Activated naive CD4-positive, alpha-beta T cell treated with anti-CD3 and anti-CD28 coated beads, Interleukin-2, amount 50 U/mL, for 24 hours (primary cell): Measurements from ENCODE around the gene MRPL27.

Experiments used
- H3K27ac Mint-ChIP-seq: one replicate; pipeline ENCODE4 v1.8.0; 2021; ENCODE audit warnings: mild to moderate bottlenecking, mixed read lengths
- H3K27me3 Mint-ChIP-seq: one replicate; pipeline ENCODE4 v1.8.0; 2021; ENCODE audit warnings: mixed read lengths
- H3K36me3 Mint-ChIP-seq: one replicate; pipeline ENCODE4 v1.8.0; 2021; ENCODE audit warnings: mixed read lengths
- H3K4me1 Mint-ChIP-seq: one replicate; pipeline ENCODE4 v1.8.0; 2021; ENCODE audit warnings: mixed read lengths
- H3K4me3 Mint-ChIP-seq: one replicate; pipeline ENCODE4 v1.8.0; 2021; ENCODE audit warnings: mild to moderate bottlenecking, mixed read lengths
- H3K9me3 Mint-ChIP-seq: one replicate; pipeline ENCODE4 v1.8.0; 2021; ENCODE audit warnings: mixed read lengths

The MRPL27 gene

DNA sequence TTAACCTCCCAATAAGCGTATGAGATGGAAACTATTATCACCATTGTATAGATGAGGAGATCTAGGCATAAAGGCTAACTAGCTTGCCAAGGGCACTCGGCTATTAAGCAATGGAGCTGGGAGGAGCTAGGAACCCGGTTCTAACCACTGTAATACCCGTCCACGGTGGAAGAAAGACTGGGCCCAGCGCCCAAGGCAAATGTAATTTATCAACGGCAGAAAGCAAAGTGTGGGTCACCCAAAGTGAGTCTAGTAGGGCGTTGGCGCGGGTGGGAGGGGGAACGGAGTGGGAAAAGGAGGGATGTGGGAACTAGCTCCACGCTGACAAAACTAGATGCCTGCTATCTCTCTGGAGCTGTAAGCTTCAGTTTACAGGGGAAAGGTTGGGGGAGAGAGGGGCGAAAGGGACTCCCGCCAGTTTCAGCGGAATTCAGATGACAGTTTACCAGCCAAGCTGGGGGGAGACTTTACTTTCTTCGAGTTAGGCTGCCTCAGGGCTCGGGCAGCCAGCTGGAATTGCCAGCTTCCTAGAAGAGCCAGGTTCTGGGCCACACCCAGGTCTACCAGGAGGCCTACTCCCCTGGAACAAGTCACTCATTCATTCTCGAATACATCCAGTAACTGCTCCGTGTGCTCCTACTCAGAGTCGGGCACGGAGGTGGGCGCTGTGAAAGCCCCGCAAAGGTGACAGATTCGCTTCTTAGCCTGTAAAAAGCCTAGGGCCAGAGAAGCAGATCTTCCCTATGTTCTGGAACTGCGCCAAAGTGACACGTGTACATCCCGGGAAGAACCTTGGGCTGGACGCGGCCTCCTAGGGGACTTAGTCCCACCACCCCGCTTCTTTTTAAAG is 23.5 kb upstream of the MRPL27 start:
- peak overlapping the region; percentile 98 for H3K4me3 Mint-ChIP-seq
- H3K36me3 Mint-ChIP-seq: peaks cover 10% of the 10 kb centered on the region
- H3K4me1 Mint-ChIP-seq: peaks cover 40% of the 10 kb centered on the region
- no peaks in the 10 kb centered on the region for H3K27me3 Mint-ChIP-seq
- no peaks in the 10 kb centered on the region for H3K9me3 Mint-ChIP-seq
- H3K27ac Mint-ChIP-seq: peak overlapping the region; percentile 98

DNA sequence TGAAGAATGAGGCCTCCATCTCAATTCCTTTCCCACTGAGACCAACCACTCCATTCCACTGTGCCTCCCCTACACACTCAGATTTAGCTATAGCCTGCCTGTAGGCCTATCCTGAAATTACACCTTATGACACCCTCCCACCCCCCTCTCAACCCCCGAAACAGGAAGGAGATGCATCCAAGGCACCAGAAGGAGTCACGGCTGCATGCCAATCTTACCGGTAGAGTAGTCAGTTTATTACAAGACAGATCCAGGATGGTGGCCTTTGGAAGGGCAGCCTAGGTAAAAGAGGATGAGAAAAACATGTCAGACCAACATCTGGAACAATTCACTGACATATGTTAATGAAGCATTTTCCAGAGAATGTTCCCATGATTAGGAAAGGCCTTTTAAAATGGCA is 21.7 kb upstream of the MRPL27 start:
- Mint-ChIP-seq H3K36me3 (peaks cover 14% of the 10 kb centered on the region), H3K27ac (no peak overlapping the region), H3K9me3 (no peaks in the 10 kb centered on the region)

DNA sequence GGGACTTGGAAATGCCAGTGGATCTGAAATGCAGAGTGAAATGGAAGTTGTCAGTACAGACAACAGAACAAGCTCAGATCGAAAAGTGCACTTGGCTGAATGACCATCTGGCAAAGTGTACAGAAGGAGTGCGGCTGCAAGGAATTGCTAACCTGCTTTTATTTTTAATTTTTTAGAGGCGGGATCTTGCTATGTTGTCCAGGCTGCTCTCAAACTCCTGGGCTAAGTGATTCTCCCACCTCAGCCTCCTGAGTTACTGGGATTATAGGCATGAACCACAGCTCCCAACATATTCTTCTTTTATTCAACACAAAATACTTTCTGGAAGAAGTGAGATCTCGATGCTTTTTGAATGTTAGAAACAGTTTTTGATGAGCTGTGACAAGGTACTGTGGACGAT is 20.7 kb upstream of the MRPL27 start:
- Mint-ChIP-seq H3K9me3 (no peaks in the 10 kb centered on the region), H3K4me3 (peak overlapping the region; percentile 8), H3K27me3 (no peaks in the 10 kb centered on the region), H3K27ac (no peak overlapping the region), H3K36me3 (peaks cover 14% of the 10 kb centered on the region), H3K4me1 (peaks cover 40% of the 10 kb centered on the region)

More for the DNA sequence above, 21.7 kb upstream of the MRPL27 start:
- no peaks in the 10 kb centered on the region for H3K27me3 Mint-ChIP-seq
- peak overlapping the region; percentile 98 for H3K4me3 Mint-ChIP-seq
- H3K4me1 Mint-ChIP-seq: peaks cover 40% of the 10 kb centered on the region

DNA sequence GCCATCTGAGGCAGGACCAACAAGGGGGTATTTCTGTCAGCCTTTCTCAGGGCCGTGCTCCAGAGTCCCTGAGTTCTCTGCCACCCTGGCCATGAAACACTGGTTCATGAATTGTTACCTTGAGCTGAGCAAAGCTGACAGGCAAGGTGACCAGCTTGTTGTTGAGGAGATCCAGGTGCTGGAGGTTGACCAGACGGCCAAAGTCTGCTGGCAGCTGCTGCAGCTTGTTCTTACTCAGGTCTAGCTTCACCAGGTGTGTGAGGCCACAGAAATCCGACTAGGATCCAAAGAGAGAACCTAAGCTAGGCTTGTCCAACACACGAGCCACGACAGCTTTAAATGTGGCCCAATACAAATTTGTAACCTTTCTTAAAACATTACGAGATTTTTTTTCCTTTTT is 19.6 kb upstream of the MRPL27 start:
- no peak overlapping the region for H3K27ac Mint-ChIP-seq
- peaks cover 33% of the 10 kb centered on the region for H3K4me1 Mint-ChIP-seq
- H3K36me3 Mint-ChIP-seq: peaks cover 17% of the 10 kb centered on the region
- no peaks in the 10 kb centered on the region for H3K27me3 Mint-ChIP-seq
- H3K4me3 Mint-ChIP-seq: no peak overlapping the region
- no peaks in the 10 kb centered on the region for H3K9me3 Mint-ChIP-seq

DNA sequence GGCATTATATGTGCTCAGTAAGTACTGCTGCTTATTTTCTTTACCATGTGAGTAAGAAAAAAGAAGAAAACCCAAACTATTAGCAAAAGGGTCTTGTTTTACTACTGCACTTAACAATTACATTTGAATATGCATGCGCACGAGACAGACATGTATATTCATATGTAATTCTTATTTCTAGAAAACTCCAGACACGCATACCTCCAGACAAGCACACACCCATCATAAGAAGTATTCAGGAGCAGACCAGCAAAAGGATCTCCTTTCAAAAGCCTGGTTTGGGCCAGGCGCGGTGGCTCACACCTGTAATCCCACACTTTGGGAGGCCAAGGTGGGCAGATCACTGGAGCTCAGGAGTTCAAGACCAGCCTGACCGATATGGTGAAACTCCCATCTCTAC is 16.6 kb upstream of the MRPL27 start:
- Mint-ChIP-seq H3K9me3 (no peaks in the 10 kb centered on the region), H3K4me1 (peaks cover 14% of the 10 kb centered on the region), H3K4me3 (no peak overlapping the region), H3K27ac (no peak overlapping the region), H3K27me3 (no peaks in the 10 kb centered on the region), H3K36me3 (peaks cover 21% of the 10 kb centered on the region)

DNA sequence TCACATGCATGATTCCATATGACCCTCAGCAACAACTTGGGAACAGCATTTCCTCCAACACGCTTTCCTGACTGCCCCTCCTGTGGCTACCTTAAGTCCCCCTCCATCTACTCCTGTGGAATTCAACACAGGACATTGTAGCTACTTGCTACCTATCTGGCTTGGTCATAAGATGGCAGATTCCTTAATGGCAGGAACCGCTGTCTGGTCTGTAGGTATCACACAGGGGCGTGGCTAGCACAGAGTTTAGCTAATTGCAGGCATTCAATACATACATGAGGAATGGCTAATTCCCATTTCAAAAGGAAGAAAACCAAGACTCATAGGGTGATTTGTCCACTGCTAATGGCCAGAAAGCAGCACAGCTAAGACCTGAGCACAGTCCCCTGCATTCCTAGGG is 15.7 kb upstream of the MRPL27 start:
- Mint-ChIP-seq H3K27ac (no peak overlapping the region), H3K9me3 (no peaks in the 10 kb centered on the region), H3K4me3 (no peak overlapping the region), H3K4me1 (peaks cover 8% of the 10 kb centered on the region), H3K36me3 (peaks cover 20% of the 10 kb centered on the region), H3K27me3 (no peaks in the 10 kb centered on the region)

DNA sequence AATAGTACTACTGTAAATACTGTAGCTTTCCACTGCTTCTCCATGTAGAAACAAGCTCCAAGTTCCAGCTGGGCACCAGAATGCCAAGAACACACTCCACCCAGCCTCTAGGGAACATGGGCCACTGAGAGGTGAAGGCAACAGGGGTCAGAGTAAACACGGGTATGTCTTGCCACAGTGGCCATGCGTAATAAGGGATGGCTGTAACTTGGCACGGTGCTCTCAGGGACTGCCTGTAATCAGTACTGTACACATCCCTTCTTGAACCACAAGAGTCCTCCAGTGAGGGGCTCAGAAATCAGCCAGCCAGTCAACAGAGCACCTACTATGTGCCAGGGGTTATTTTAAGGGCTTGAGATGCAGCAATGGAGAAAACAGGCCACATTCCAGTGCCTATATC is 13.5 kb upstream of the MRPL27 start:
- Mint-ChIP-seq H3K36me3 (peaks cover 18% of the 10 kb centered on the region), H3K4me3 (no peak overlapping the region), H3K9me3 (no peaks in the 10 kb centered on the region), H3K27me3 (no peaks in the 10 kb centered on the region), H3K4me1 (no peaks in the 10 kb centered on the region), H3K27ac (peak overlapping the region; percentile 23)

DNA sequence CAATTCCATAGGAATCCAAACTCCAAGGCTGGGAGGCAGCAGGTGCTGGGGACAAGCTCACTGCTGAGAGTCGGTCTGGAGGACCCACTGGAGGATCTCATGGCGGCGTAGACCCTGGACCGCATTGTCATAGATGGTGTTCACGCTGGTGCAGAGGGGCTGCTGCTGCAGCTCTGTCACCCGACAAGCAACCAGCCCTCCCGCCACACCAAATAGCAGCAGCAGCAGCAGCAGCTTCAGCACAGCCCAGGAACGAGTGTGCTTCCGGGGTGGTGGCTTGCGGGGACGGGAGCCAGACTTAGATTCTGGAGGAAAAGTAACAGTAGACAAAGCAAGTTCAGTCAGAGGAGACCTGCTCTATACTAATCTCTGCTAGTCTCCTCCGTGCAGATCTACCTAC is 9.9 kb upstream of the MRPL27 start:
- no peaks in the 10 kb centered on the region for H3K4me1 Mint-ChIP-seq
- no peak overlapping the region for H3K27ac Mint-ChIP-seq
- H3K36me3 Mint-ChIP-seq: peaks cover 14% of the 10 kb centered on the region
- H3K9me3 Mint-ChIP-seq: no peaks in the 10 kb centered on the region
- H3K27me3 Mint-ChIP-seq: no peaks in the 10 kb centered on the region
- no peak overlapping the region for H3K4me3 Mint-ChIP-seq

DNA sequence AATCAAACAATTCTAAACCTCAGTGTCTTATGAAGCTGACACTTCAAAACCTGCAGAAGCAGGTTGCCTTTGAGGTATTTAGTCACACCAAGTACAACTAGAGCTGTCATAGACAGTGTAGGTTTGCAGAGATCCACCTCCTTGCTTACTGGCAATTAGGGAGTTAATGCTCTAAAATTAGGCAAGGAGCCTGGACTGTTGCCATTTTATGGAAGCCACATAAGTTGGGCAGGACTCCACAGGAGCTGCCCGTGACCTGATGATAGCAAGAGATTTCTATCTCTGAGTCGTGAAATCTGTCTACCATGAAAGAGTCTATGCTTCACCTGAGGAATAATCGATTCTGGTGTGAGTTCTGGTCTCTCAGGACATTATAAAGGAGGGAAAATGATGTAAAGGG is 8.9 kb upstream of the MRPL27 start:
- Mint-ChIP-seq H3K9me3 (no peaks in the 10 kb centered on the region), H3K4me1 (no peaks in the 10 kb centered on the region)

DNA sequence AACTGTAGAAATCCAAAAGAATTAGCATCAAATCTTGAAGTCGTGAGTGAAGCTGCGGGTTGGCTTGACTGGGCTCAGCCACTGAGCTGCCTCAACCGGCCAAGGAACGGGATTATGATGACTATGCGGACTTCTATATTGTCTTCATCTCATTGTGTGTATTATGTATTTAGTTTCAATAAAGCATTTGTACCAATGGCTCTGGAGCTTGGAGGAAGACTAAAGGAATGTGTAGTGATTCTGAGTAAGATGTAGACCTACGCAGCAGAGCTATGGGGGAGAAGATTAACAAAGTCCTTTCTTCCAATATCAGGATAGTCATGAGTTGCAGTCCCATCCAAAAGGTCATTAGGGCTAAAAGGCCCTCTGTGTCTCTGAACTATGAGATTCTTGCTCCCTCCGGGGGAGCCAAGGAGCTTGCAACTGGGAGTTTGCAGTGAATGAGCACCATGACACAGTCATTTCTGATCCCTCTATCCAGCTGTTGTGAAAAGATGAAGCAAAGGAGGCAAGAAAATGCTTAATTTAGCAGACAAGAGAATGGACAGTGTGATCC is 8.4 kb upstream of the MRPL27 start:
- Mint-ChIP-seq H3K27ac (no peak overlapping the region), H3K36me3 (peaks cover 3% of the 10 kb centered on the region), H3K4me3 (no peak overlapping the region), H3K27me3 (no peaks in the 10 kb centered on the region), H3K4me1 (no peaks in the 10 kb centered on the region), H3K9me3 (no peaks in the 10 kb centered on the region)

More for the DNA sequence above, 8.9 kb upstream of the MRPL27 start:
- Mint-ChIP-seq H3K36me3 (peaks cover 7% of the 10 kb centered on the region), H3K27me3 (no peaks in the 10 kb centered on the region), H3K4me3 (no peak overlapping the region), H3K27ac (peak overlapping the region; percentile 23)

DNA sequence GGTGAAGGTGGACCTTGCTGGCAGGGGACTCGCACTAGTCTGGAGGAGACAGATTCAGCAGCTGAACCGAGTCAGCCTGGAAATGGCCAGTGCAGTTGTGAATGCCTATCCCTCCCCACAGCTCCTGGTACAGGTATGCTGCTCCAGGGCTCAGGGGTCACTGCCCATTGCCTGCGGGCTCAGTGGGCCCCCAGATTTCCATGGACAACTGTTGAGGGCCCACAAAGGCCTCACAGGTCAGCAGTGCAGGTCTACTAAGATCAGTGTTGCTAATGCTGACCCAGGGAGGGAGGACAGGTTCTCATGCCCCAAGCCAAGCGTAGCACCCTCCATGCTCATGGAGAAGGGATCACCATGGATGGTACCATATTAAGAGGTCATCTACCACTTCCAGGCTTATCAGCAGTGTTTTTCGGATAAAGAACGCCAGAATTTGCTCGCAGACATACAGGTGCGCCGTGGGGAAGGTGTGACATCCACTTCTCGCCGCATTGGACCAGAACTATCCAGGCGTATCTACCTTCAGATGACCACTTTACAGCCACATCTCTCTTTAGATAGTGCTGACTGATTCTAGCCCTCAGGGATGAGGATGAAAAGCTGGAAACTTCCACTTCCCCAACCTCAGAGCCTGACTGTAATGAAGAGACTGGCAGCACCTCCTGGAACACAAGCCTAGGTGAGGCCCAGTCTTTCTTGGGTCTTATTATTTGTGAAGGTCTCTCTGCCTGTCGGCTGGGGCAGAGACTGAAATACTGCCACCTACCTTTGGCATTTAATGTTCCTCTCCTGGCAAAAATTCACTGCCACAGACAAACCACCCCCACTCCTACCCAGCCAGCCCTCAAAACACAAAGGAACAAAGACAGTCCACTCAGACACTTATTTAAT is 7.6 kb upstream of the MRPL27 start:
- Mint-ChIP-seq H3K4me3 (no peak overlapping the region), H3K27me3 (no peaks in the 10 kb centered on the region), H3K9me3 (no peaks in the 10 kb centered on the region), H3K27ac (peak overlapping the region; percentile 12), H3K4me1 (no peaks in the 10 kb centered on the region), H3K36me3 (peaks cover 3% of the 10 kb centered on the region)

DNA sequence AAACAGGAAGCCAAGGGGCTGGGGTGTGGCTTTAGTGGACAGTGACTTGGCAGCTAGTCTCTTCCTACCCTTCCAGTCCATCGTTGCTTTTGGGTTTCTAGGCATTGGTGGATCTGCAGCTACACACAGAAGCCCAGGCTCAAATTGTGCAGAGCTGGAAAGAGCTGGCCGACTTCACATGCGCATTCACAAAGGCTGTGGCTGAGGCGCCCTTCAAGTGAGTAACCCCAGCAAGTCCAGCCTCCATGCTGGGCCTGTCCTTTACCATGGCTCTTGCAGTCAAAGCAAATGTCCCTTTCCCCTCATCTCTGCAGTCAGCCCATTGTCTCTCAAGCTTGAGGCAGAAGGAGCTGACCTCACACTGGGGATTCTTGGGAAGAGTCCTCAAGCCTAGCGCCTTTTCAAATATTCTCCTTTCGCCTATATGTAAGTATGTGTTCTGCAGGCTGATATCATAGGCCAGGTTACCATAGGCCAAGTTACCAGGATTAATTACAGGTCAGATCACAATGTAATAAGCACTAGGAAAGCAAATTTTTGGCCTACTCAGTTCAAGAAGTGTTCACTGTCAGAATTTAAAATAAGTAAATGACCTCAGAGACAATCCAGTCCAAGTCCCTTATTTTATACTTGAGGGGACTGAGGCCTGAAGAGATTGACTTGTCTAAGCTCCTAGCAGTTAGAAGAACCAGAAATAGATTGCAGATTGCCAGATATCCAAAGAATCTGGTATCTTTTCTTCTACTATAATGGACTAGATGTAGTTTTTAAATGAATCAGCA is 6.6 kb upstream of the MRPL27 start:
- Mint-ChIP-seq H3K27me3 (no peaks in the 10 kb centered on the region), H3K36me3 (peaks cover 2% of the 10 kb centered on the region), H3K4me3 (no peak overlapping the region), H3K27ac (peak overlapping the region; percentile 35), H3K9me3 (no peaks in the 10 kb centered on the region), H3K4me1 (no peaks in the 10 kb centered on the region)

DNA sequence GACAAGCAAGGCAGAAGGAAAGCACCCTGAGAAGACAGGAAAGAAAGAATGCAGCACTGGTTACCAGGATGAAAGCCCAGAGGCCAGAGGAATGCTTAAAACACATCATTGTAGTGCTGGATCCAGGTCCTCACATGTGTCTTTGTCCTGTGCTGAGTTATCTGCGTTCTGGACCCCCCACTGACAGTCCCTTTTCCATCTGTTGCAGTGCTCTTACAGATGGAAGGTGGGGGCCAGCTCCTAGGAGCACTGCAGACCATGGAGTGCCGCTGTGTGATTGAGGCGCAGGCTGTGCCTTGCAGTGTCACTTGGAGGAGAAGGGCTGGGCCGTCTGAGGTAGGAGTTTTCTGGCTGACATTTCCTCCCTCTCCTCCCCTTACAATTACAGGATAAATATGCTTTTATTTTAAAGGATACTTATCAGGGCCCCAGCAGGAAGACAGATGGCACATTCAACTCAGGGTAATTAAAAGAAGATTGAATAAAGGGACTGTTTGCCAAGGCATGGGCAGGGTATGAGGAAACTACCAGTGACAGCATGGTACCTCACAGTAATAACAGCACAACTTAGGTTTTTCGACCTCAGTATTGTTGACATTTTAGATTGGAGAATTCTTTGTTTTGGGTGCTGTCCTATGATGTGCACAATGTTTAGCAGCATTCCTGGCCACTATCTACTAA is 3.0 kb upstream of the MRPL27 start:
- Mint-ChIP-seq H3K27ac (no peak overlapping the region), H3K9me3 (no peaks in the 10 kb centered on the region), H3K27me3 (no peaks in the 10 kb centered on the region), H3K4me1 (peaks cover 26% of the 10 kb centered on the region), H3K4me3 (no peak overlapping the region), H3K36me3 (peaks cover 11% of the 10 kb centered on the region)

DNA sequence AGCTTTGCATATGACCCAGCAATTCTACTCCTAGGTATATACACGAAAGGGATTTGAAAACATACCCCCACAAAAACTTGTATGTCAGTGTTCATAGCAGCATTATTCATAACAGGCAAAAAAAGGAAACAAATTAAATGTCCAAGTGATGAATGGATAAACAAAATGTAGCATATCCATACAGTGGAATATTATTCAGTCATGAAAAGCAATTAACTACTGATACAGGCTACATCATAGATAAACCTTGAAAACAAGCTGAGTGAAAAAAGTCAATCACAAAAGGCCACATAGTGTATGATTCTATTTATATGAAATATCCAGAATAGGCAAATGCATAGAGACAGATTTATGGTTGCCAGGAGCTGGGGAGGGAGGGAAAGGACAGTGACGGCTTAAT is 721 bp upstream of the MRPL27 start:
- H3K4me3 Mint-ChIP-seq: peak overlapping the region; percentile 99
- H3K4me1 Mint-ChIP-seq: peaks cover 30% of the 10 kb centered on the region
- no peaks in the 10 kb centered on the region for H3K9me3 Mint-ChIP-seq
- H3K36me3 Mint-ChIP-seq: peaks cover 10% of the 10 kb centered on the region
- H3K27me3 Mint-ChIP-seq: no peaks in the 10 kb centered on the region
- peak overlapping the region; percentile 100 for H3K27ac Mint-ChIP-seq
